Measurements from ENCODE around the gene POLR3K.

DNA sequence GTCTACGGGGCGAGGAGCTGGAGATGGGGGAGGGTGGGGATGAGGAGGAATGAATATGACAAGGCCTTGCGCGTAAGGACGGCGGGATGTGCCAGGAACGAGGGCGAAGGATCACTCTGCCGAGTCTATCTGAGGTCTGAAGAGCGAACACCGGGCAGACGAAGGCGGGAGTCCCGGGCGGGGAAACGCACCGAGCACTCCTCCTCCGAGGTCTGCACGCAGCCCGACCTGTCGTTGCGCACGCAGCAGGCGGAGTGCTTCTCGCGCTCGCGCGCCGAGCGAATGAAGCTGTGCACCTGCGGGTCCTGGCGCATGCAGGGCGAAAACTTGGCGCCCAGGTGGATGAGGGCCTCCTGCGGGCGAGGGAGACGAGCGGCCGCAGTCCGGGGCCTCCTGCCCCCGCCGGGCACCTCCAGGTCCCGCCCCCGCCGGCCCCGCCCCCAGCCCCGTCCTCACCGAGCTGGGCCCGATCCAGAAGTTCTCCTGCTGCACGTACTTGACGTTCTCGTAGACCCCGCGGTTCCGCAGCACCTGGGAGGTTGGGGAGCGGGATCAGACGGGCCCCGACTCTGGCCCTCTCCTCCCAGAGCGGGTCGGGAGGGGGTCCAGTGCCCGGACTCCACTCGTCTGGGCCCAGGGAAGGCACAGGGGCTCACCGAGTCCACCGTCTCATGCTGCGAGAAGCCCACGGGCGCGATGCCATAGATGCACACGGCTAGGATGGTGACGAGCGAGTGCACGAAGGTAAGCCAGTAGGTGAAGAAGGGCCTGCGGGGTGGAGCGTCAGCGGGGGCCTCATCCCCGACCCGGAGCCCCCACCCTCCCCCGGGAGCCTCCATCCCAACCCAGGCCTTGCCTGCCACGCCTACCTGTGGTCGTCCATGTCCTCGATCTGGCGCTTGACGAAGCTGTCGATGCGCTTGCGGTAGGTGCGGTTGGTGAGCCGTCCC, 7.8 kb upstream of the POLR3K start:
- no peak for TF ChIP-seq ZFX (IDR thresholded peaks at IDR 0.05)
- TF ChIP-seq CTCF (conservative IDR thresholded peaks at IDR 0.05) = no peak
